Measurements from ENCODE around the gene SPDYE3.
"Not testable (repeated sequence)": the region's sequence is repeated elsewhere in the genome, so short reads cannot be mapped to it uniquely, and the experiment has no call there.

- not testable (repeated sequence) for TF ChIP-seq CTCF (conservative IDR thresholded peaks at IDR 0.05; ENCODE audit: low read depth, low read length); EZH2 (IDR thresholded peaks at IDR 0.05; ENCODE audit: borderline replicate concordance, low read depth, low read length, poor library complexity, severe bottlenecking)
Measured at GRCh38 chr7:100344124-100344559, 36.6 kb downstream of the SPDYE3 start.

Measured in A673 (cell line).